ENCODE data around the gene TEKT3. TPM values are rescaled to one million over a fixed set of nuclear protein-coding genes. Genes with fewer than 3 reads are reported as not detected.

Gene TEKT3
- polyA plus RNA-seq, 3 donors = 1.4 to 1.7 (median 1.6) TPM

DNA sequence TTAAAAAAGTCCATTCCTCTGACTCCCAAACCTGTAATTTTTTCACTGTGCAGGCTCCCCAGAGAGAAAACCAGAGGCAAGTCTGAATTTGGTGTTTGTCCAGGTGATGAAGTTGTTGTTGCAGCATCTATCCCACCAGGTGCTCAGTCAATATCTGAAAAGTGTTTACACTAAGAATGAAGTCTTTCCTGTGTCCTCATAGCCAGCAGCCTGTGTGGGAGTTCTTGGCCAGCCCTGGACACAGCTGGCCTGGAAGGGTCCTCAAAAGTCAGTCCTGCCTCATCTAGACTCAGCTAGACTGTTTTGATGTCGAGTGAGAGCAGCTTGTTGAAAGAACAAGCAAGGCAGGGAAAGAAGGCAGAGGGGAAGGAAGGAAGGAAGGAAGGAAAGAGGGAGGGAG, 72.9 kb downstream of the TEKT3 start:
- DNase-seq (ENCODE audit: low read depth in 3 of 3, low spot score in 2 of 3) = no peak

DNA sequence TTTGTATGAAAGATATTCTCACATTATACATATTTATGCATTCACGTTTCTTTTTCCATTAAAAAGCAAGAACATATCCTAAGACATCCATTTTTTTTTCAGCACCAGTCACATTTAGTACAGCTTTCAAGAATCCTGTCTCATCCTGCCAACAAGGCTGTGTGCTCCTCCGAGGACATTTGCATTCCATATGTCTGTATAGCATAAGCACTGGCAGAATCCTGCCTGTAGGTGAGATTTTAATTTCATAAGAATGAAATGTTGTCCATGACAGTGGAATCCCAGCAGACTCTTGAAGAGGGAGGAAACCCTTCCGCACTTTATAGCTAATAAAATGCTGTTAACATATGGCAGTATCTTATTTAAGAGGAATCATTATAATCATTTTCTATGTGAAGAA, 73.4 kb downstream of the TEKT3 start:
- no peak for DNase-seq (ENCODE audit: low read depth in 3 of 3, low spot score in 2 of 3)

DNA sequence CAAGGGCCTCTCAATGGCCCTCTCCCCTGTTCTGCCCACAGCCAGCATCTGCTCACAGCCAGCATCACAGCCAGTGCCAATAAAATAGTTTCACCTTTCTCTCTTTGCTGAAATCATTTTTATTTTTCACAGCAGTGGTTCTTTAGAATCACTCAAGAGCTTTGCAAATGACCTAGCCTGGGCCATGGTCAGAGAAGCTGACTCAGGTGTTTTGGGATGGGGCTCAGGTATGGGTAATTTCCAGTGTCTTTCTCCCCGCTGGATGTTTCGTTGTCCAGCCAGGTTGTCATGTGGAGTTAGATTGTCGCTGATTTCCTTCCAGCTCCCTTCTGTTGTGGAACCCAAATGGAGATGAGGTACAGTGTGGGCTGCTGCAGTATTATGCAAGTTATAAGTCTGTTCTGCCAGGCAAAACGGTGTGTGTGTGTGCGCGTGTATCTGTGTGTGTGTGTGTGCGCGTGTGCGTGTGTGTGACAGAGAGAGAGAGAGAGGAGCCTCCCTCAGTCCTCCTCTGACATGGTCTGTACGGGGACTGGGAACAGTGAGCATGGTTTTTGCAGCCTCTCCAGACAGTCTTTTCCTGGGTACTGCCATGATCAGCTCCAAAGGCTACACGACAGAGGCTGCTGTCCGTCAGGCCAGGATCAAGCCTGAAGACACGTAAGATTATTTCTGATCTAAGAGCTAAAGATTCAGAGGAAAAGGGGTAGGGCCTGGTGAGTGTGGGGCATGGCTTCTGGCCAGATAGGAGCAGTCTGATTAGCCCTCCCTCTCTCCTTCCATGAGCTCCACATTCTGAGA, 74.9 kb downstream of the TEKT3 start:
- DNase-seq (ENCODE audit: low read depth in 3 of 3, low spot score in 2 of 3) = no peak

DNA sequence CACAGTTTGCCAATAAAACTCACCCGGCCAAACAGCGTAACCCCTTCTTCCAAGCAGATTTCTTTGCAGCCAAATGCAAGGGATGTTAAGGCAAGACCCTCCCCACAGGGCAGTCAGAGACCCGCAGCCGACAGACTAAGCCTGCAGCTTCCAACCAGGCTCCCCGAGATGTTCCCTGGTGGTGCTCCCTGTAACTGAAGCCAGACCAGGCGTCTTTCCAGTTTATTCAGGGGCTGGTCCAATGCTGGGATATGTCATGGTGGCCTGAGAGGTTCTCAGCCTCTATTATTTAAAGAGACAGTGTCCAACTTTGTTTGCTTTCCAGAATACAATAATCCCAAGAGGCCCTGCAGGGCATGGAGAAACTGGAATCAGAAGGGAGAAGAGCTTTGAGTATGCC, 76.3 kb downstream of the TEKT3 start, which contains the start of gene PMP22:
PMP22 (minus strand) TSS at position 196 of the 400 bp plus-strand sequence. CDS start 4,599 bp downstream, outside the sequence.
- DNase-seq (ENCODE audit: low read depth in 3 of 3, low spot score in 2 of 3) = no peak

DNA sequence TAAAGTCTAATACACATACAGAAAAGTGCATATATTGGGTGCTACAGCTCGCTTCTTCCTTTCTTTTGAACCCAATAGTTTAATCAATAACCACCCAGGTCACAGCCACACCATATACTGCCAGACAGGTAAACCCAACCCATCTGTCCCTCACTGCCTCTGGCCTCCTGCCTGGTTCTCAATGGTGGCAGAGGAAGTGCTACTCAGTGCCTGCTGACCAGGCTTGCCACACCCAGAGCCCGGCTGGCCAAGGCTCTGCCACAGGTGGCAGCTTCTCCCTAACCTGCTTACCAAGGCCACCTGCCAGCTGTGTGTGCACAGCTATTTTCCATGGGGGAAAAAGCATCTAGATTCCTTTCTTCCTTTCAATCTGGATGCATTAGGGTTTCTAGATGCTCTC, 76.9 kb downstream of the TEKT3 start:
- no peak for DNase-seq (ENCODE audit: low read depth in 3 of 3, low spot score in 2 of 3)

DNA sequence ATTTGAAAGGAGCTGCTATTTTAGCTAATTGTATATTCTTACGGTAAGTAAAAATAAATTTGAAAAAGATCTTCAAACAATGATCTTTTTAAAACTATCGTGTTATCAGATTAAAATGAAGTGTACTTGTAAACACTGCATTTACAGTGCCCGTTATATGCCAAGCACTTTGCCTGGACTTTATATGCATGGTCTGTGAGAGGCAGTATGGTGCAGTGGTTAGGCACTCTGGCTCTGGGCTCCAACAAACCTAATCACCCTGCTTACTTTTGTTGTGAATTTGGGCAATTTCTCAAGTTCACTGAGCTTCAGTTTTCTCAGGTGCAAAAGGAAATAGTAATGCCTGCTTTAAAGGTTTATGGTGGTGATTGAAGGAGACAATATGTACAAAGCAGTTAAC, 77.7 kb downstream of the TEKT3 start:
- DNase-seq (ENCODE audit: low read depth in 3 of 3, low spot score in 2 of 3) = no peak

DNA sequence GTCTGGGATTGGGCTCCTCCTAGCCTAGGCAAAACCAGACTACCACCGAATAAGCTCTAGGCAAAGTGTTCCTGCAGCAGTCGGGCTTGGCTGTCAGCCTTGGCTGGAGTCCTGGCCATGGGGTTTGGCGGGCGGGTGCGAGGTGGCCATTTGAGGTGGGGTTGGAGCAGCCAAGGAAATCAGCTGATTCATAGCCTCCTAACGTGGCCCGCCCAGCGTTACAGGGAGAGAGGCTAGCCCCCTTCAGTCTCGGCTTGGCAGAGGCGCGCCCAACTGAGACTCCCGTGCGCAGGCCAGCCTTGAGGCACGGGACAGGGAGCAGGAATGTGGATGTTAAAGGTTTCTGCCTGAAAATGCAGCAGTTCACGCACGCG, 78.2 kb downstream of the TEKT3 start:
- peak in 1 of 3 donors; percentile 44 for DNase-seq (ENCODE audit: low read depth in 3 of 3, low spot score in 2 of 3)

DNA sequence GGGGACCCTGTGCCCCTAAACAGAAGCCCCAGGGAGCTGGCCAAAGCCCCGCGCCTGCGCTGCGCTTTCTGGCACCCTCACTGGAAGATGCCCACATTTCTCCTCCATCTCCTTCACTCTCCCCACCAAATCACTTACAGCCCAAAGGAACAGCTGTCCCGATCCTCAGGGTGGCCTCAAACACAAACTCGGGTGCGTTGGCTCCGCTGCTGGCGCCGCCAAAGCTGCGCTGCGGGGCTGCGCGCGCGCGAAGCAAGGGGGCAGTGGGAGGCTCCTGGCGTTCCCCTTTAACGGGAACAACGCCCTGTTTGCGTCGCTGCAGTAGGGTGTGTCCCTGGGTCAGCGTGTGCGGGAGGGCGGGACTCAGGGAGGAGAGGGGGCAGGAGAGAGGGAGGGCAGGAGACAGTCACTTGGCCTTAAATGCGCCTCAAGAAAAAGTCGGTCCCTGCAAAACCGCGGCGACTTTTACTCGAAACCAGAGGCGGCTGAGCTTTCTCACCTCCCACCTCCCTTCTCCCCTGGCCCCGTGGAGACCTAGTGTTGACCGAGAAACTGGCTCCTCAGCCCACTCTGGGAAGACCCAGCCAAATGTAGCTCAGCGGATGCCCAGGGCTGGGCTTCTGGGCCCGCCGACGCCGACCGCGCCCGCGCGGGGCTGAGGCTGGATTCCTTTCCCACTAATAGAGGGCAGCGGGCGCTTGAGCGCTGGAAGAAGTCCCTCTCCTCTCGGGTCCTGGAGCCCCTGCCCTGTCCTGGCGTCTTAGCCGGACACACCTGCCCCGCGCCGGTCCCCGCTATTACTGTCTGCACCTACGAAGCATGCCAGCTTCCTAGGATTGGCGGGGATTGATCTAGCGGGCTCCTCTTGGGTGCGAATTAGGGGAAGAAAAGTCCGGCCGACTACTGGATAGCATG, 78.8 kb downstream of the TEKT3 start:
- DNase-seq (ENCODE audit: low read depth in 3 of 3, low spot score in 2 of 3) = peak; percentile 33 to 43 (median 41)

DNA sequence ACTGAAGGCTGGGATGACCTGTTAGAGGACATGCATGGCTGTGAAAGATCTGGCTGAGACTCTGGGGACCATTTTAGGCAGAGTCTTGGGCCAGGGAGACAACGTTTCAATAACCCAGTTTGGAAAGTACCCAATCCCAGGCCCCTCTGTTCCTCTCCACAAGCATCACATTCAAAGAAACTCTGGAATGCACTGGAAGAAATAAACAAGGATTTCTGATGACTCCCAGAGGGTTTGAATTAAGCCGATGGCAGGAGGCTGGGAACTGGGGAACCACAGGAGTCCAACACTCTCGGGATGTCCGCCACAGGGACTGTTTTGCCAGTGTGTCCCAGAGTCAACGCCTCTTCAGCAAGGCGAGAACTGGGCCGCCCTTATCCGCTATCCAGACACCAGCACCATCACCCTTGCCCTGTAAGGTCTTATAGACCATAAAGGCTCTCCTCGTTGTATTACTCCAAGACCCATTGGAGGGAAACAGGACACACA, 79.6 kb downstream of the TEKT3 start:
- peak in 1 of 3 donors; percentile 18 for DNase-seq (ENCODE audit: low read depth in 3 of 3, low spot score in 2 of 3)

DNA sequence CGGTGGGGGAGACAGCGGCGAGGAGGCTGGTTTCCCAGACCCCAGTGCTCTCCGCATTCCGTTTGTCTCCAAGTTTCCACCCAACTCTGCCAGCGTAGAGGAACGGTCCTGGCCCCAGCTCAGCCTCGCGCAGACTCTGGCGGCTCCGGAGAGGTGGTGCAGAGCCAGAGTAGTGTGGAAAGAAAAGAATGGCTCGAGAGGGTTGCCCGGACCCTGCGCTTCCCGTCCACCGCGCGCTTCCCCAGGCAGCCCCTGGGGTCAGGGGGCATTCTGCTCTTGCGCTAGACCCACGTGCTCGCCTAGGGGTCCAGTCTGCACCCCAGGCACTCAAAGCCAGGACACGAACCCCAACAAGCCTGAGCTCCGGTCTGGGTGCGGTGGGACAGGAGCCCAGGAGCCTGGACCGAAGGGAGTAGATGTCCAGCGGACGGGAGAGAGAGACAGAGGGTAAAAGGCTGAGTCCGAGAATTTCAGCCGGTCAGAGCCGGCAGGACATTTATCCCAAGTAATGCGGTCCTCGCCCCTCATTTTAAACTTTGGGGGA, 80.1 kb downstream of the TEKT3 start:
- peak in 1 of 3 donors; percentile 18 for DNase-seq (ENCODE audit: low read depth in 3 of 3, low spot score in 2 of 3)

DNA sequence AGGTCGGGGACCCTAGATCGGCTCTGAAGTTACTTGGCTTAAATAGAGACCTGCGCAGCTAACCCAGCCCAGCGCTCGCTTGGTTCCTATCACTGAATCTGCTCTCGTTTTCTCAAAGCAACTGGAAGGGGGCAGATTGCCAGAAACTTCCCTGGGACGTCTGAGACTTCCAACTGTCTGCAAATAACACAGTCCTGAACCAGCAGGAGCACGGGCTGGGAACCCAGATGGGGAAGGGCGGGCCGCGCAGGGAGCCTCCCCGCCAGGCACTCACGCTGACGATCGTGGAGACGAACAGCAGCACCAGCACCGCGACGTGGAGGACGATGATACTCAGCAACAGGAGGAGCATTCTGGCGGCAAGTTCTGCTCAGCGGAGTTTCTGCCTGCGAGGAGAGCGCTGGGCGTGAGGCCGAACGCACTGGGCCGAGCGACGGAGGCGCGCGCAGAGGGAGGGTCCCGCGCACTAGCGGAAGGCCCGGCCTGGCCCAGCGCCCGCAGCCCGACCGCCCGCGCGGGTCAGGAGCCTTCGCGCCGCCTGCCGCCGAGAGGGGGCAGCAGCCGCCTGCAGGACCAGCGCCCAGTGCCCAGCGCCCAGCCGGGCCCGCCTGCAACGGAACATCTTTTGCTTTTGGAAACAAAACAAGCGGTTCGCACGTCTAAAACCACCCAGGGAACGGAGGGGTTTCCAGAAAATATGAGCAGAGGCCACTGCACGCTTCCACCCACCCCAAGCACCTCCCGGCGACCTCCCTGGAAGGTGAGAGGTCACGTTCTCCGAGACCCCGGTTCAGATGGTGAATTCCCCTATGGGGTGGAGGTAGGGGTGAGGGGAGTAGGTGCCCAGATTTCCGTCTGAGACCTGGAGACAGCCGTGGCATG, 80.8 kb downstream of the TEKT3 start:
- DNase-seq (ENCODE audit: low read depth in 3 of 3, low spot score in 2 of 3) = peak; percentile 60 to 72 (median 67)

DNA sequence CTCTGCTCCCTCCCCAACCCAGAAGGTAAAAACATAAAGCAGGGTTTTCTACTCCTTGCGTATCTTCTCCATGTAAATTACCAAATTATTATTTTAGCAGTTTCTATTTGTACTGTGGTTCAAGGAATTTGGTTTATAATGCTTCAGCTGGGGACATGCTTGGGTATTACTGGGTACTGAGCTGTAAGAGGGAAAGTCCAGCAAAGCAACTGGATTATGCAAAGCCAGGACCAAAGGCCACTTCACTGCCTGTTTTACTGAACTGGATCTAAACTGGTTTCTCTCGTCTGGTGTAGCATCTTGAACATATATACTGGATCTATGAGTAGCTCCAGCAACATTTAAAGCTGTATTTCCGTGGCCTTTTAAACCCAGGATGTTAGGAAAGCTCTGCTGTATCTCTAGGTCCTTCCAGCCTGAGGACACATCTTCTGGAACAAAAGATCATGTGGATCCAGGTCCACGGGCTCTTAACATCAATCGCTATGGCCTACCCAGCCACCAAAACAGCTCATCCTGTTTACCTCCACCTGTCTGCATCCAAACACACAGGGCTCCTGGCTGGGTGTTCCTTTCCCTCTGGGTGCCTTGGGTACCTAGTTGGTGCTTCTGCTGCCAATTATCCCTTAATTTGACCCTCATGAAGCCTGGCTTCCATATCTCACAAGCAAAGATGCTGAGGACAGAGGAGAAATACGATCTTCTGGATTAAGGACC, 83.4 kb downstream of the TEKT3 start:
- DNase-seq (ENCODE audit: low read depth in 3 of 3, low spot score in 2 of 3) = no peak

DNA sequence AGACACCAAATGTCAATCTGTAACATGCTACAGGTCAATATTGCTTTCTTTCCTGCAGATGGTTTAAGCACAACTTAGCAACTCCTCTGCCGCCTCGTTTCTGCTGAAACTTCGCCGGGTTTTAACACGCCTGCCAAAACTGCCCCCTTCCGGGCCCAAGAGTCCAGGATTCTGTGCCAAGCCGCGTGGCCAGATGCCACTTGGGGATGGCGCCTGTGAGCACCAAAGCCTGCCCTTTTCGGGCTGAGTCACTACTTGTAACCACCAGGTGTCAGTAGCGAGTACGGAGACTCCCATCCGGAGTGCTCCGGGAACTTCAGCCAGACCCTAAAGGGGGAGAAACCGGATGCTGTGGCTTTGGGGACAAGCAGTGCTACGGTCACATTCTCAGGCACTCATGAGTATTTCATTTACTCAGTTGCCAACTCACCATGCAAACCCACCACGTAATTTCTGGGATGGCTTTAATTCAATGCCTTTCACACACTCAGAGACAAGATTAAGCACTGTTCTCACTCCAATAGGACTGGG, 84.1 kb downstream of the TEKT3 start:
- DNase-seq (ENCODE audit: low read depth in 3 of 3, low spot score in 2 of 3) = peak in 2 of 3 donors; percentile 36 to 45

DNA sequence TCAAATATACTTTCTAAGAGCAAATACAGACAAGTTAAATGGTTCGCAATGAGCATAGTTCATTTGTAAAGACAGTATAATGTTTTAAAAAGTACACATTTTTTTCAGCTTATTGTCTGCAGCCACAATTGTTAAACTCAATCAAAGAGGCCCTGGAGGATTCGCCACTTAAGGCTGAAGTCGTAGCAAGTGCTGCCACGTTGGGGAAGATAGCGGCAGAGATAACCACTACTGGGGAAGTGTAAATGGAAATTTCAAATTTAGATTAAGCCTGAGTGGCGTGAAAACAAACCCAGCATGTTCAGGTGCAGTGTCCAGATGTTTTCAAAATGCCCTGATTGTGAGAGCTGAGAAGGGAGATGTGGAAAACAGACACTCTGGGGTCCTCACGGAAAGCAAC, 84.7 kb downstream of the TEKT3 start:
- DNase-seq (ENCODE audit: low read depth in 3 of 3, low spot score in 2 of 3) = no peak

DNA sequence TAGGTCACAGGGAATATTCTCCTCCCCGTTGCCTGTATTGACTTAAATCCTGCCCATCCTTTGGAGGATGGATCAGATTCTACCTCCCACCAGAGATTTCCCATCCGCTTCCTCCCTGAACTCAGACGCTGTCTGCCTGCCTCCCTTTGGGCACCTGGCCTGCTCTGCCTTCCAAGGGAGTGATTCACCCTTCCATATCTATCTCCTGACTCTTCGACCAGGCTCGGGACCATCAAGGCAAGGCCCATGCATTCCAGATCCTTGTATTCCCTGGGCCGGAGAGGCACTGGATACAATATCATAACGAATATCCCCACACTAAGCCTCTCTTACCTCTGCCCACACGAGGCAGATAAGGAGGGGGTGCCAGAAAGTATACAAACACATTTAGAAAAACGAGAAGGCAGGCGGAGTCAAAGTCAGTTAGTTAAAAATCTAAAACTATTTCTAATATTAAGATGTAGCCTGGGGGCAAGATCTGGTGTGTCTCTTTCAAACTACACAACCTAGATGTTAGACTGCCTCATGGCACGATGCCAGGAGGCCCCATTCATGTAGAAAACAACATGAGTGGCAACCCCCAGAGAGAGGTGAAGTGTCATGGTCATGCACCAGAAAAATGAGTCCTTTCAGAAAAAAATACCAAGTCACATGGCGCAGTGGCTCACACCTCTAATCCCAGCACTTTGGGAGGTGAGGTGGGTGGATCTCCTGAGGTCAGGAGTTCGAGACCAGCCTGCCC, 85.5 kb downstream of the TEKT3 start:
- no peak for DNase-seq (ENCODE audit: low read depth in 3 of 3, low spot score in 2 of 3)
